Muscle layer of colon (tissue), 2 donors: ENCODE measurements around the gene PANK2.

ENCODE experiments used
- H3K27ac ChIP-seq: one replicate; pipeline ENCODE4 v1.7.0; 2013; ENCODE audit warnings: low read depth, mild to moderate bottlenecking, low read length, moderate library complexity
- H3K27me3 ChIP-seq, 2 donors: one replicate each; pipeline ENCODE4 v1.7.0; 2013; ENCODE audit warnings: low read length in 2 of 2, mild to moderate bottlenecking in 2 of 2; ENCODE audit not compliant: insufficient read depth in 2 of 2, control insufficient read depth in 1 of 2
- H3K36me3 ChIP-seq: one replicate; pipeline ENCODE4 v1.7.0; 2013; ENCODE audit warnings: mild to moderate bottlenecking, low read length; ENCODE audit not compliant: insufficient read depth
- H3K4me1 ChIP-seq: one replicate; pipeline ENCODE4 v1.7.0; 2013; ENCODE audit warnings: mild to moderate bottlenecking, low read length; ENCODE audit not compliant: insufficient read depth
- H3K4me3 ChIP-seq, 2 donors: one replicate each; pipeline ENCODE4 v1.7.0; 2013; ENCODE audit warnings: low read length in 2 of 2, low read depth in 1 of 2, mild to moderate bottlenecking in 1 of 2, moderate library complexity in 1 of 2
- H3K9ac ChIP-seq: one replicate; pipeline ENCODE4 v1.7.0; 2013; ENCODE audit warnings: low read length
- H3K9me3 ChIP-seq: one replicate; pipeline ENCODE4 v1.7.0; 2013; ENCODE audit warnings: mild to moderate bottlenecking, low read length
- donor health status: abdominal sarcoma.
- donor health status: Adenocarcinoma of cecum.

The PANK2 gene

DNA sequence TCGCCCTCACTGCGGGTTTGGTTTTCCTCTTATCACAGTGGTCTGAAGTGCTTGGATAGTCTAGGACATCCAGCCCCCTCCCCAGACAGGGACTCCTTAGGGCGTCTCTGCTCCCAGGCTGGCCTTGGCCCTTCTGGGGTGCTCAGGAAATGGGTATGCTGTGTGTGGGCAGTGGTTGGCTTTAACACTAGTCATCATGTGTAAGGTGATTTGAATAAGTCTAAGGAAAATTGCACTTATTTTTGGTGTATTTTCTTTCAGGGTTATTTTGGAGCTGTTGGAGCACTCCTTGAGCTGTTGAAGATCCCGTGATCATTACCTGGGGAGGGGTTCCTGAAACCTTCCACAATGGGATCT is 33.8 kb downstream of the PANK2 start:
- no peak overlapping the region for H3K9ac ChIP-seq
- peaks cover 39% of the 10 kb centered on the region for H3K36me3 ChIP-seq
- no peaks in the 10 kb centered on the region for H3K27me3 ChIP-seq
- no peak overlapping the region for H3K4me3 ChIP-seq
- H3K4me1 ChIP-seq = no peaks in the 10 kb centered on the region
- H3K9me3 ChIP-seq = no peaks in the 10 kb centered on the region
- no peak overlapping the region for H3K27ac ChIP-seq

DNA sequence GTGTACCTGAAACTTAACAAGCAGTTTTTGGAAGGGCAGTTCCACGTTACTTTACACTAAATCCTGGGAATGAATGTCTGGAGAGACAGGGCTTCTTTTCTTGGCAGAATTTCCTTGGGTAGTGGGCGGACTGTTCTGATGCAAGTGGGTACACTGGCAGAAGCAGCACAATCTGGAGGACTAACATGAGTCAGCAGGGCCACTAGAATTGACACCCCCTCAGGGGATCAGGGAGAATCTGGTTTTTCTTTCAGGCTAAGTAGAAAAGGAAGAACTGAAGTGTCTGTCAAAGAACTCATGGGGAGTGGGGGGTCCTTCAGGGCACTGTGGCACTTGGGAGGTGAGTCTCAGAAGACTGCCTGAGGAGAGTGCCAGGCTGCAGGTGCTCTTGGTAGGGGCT is 34.6 kb downstream of the PANK2 start:
- Histone ChIP-seq H3K36me3 (peaks cover 35% of the 10 kb centered on the region), H3K9ac (no peak overlapping the region), H3K4me3 (no peak overlapping the region), H3K4me1 (no peaks in the 10 kb centered on the region), H3K9me3 (no peaks in the 10 kb centered on the region), H3K27me3 (no peaks in the 10 kb centered on the region), H3K27ac (no peak overlapping the region)

DNA sequence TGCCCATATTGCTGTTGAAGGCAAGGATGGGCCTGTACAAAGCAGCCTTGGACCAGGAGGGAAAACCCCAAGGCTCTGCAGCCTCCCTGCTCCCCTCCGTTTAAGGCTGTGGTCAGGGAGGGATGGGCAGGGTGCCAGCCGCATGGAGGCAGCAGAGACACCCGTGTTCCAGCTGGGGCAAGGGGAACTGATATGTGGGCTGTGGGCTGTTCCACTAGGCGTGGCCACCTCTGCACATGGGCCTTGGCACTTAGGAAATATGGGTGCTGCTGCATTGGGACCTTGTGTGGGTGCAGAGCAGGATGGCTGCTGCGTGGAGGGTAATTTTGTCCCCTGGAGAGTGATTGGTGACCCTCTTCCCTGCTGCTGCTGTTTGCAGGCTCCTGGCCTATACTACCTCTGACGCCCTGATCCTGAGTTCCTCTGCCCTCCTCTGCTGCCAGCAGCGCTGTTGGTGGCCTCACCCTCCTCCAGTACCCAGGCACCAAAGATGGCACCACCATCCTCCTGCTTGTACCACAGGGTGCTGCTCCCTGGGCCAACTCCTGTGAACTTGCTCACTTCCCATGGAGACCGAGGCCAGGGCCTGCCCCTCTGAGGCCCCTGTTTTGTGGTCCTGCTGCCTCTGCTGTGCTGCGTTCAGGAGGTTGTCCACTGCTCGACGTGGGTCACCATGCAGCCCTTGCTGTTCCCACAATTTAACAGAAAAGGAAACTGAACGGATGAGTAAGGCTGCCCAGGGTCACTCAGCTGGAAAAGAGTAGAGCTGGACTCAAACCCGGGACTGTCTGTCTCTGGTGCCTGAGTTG is 35.3 kb downstream of the PANK2 start:
- H3K27ac ChIP-seq = no peak overlapping the region
- no peaks in the 10 kb centered on the region for H3K9me3 ChIP-seq
- H3K27me3 ChIP-seq = no peaks in the 10 kb centered on the region
- no peak overlapping the region for H3K4me3 ChIP-seq
- no peaks in the 10 kb centered on the region for H3K4me1 ChIP-seq
- H3K9ac ChIP-seq = no peak overlapping the region
- H3K36me3 ChIP-seq = peaks cover 35% of the 10 kb centered on the region

DNA sequence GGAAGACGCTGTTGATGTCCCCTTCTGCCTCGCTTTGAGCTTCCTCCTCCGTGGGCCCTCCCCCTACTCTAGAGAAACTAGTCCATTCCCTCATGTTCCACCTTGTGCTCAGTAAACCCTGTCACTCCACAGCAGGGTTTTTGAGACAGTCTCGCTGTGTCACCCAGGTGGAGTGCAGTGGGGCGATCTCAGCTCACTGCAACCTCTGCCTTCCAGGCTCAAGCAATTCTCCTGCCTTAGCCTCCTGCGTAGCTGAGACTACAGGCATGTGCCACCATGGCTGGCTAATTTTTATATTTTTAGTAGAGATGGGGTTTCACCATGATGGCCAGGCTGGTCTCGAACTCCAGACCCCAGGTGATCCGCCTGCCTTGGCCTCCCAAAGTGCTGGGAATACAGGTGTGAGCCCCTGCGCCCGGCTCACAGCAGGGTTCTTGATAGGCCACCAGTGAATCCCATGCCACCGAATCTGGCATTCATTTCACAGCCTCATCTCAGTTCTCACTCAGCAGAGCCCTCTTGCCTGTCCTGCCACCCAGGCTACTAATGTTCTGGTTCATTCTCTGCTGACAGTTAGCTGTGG is 36.0 kb downstream of the PANK2 start:
- Histone ChIP-seq H3K4me3 (no peak overlapping the region), H3K27ac (no peak overlapping the region), H3K4me1 (no peaks in the 10 kb centered on the region), H3K9me3 (no peaks in the 10 kb centered on the region), H3K36me3 (peaks cover 35% of the 10 kb centered on the region), H3K9ac (no peak overlapping the region), H3K27me3 (no peaks in the 10 kb centered on the region)

DNA sequence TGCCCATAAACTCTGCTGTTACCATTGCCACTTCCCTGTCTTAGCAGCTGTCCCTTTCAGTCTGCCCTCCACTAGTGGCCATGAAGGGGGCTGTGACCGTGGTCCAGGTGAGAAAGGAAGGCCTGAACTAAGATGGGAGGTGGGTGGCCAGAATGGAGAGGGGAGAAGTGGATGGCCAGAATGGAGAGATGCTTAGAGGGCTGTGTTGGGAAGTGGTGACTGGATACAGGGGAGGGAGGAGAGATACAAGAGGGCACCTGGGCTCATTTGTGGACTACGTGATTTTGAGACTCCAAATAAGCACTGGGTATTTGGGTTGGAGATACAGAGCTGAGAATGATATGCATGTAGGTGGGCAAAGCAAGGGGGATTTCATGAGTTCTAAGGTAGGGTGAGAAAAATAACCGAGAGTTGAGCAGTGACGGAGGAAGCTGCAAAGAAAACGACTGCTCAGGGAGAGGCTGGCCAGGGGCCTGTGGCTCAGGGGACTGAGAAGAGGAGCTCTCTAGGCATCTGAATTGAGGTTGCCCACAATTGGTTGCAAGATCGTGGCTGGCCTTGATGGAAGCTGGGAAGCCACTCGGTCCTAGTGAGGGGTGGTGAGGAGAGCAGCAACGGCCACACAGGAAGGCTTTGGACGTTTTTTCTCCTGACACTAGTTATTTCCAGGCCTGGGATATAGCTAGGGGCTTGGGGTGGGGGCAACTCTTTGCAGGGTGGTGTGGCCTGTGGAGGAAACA is 36.9 kb downstream of the PANK2 start:
- Histone ChIP-seq H3K9ac (no peak overlapping the region), H3K36me3 (peaks cover 35% of the 10 kb centered on the region), H3K27me3 (no peaks in the 10 kb centered on the region), H3K9me3 (no peaks in the 10 kb centered on the region), H3K4me3 (no peak overlapping the region), H3K4me1 (peaks cover 1% of the 10 kb centered on the region), H3K27ac (no peak overlapping the region)

DNA sequence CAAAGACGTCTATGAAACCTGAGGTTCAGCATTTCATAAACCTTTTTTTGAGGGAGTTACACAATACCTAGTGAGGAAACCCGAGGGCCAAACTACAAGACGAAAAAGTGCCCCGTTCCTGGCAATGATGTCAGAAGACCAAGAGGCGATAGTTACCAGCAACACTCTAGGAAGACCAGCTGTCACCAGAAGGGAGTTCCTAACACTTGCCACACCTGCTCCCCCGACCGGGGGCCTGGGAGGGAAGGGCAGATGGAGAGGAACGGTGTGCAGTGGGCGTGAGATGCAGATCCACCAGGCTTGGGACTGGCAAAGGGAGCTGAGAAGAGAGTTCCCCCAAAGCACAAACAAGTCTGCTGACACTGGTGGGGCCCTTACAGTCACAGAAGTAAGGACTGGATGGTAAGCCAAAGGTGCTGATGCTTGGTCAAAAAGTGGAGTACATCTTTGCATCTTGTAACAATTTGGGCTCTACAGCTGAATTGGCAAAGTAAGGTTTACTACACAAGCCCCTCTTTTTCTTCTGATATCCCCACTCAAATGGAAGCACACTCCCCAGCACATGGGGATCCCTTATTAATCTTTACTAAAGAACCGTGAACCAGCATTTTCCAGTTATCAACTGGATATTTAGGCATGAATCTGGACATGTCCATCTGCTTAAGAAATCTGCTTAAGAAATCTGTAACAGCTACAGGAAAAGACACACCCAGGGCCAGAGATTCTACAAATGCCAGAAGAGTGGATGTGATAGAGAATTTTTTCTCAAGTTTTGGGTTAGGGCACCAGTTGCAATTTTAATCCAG is 38.5 kb downstream of the PANK2 start:
- Histone ChIP-seq H3K27me3 (no peaks in the 10 kb centered on the region), H3K9me3 (no peaks in the 10 kb centered on the region), H3K36me3 (peaks cover 24% of the 10 kb centered on the region), H3K9ac (no peak overlapping the region), H3K27ac (no peak overlapping the region), H3K4me1 (peaks cover 15% of the 10 kb centered on the region), H3K4me3 (no peak overlapping the region)

DNA sequence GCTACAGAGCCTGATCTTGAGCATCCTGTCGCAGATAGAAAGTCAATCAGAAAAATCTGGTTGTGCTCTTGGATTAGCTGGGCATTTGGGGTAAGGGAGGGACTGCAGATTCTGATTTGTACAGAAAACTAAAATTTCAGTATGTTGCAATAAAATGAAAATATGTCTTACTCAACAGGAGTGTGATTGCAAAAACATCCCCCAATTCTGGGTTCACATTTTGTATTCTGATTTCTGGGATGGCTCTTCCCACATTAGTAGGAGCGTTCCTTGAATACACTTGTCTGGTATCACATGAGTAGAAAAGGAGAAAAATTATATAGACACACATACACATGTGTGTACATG is 40.5 kb downstream of the PANK2 start:
- peaks cover 33% of the 10 kb centered on the region for H3K4me1 ChIP-seq
- no peak overlapping the region for H3K27ac ChIP-seq
- no peaks in the 10 kb centered on the region for H3K27me3 ChIP-seq
- no peak overlapping the region for H3K9ac ChIP-seq
- peaks cover 12% of the 10 kb centered on the region for H3K36me3 ChIP-seq
- no peak overlapping the region for H3K4me3 ChIP-seq
- no peaks in the 10 kb centered on the region for H3K9me3 ChIP-seq

DNA sequence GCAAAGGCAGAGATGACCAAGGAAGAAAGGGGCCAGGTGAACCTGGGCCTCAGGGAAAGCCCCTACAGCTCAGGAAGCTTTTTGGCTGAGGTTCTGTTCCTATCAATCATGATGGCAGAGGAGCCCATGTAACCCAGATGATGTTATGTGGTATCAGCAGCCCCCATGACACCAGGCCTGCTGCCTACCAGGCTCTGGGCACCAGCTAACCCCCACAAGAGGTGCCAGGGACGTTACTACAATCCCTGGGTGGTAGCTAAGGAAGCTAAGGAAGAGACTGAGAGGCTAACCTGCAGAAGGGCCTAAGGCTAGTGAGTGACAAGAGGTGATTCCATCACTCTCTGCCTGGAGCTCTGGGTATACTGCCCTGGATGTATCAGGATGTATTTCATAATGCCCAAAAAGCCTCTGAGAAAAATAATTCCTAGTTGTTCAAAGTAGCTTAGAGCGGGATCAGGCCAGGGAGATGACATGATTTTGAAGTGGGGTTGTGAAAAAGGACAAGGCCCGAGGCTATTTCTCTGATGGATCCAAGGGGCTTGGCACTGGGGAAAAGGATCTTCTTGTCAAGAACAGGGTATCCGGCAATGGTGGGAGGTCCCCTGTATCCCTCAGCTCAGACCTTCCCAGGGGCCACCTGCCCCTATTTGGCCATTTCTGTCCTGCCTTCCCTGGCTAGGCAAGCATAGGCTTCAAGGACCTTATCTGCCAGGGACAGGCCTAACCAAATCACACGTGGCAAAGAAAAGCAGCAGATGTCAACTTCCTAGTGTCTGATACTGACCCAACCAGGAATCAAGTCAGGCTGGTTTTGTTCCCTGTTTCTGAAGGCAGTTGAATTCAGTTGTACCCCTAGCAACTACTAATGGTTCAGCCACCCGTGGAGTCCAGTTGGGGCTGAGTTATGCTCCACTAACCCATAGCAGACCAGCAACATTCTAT is 41.3 kb downstream of the PANK2 start:
- Histone ChIP-seq H3K4me1 (peaks cover 42% of the 10 kb centered on the region), H3K4me3 (no peak overlapping the region), H3K27ac (no peak overlapping the region), H3K9ac (no peak overlapping the region), H3K9me3 (no peaks in the 10 kb centered on the region), H3K27me3 (no peaks in the 10 kb centered on the region), H3K36me3 (peaks cover 9% of the 10 kb centered on the region)

DNA sequence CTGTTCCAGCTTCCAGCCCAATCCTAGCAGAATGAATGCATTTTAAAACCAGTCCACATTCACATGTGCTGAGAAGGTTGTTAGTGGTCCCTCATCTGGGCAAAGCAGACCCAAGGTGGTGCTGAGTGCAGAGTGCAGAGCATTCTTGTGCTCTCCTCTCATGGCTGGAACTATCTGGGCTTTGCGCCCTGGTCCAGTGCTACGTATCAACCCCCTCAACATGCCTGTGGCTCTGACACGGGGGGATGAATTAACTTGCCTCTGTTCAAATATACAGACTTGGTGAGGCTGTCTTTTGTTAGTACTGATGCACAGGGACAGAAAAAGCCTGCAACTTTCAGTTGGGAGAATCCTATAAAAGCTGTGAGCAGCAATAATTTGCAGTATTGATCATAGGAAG is 42.5 kb downstream of the PANK2 start:
- no peaks in the 10 kb centered on the region for H3K9me3 ChIP-seq
- H3K36me3 ChIP-seq = no peaks in the 10 kb centered on the region
- no peak overlapping the region for H3K9ac ChIP-seq
- no peak overlapping the region for H3K27ac ChIP-seq
- peaks cover 51% of the 10 kb centered on the region for H3K4me1 ChIP-seq
- H3K27me3 ChIP-seq = no peaks in the 10 kb centered on the region
- peak overlapping the region in 1 of 2 donors; percentile 46 for H3K4me3 ChIP-seq

DNA sequence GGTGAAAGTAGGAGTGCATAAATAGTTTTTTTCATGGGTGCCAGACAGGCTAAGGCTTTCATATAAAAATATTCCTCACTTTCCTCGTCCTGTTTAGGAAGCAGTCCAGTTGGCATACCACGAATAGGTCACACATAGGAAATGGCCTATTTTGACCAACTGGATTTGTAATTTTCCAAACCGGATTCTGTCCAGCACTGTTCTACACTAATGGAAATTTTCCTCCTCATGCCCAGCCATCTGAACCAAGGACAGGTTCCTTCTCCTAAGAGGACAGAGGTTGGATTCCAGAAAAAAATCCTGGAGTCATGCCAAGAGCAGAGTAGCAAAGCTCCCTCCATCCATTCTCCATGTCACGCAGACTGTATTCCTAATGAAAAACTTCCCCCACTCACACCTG is 43.1 kb downstream of the PANK2 start:
- peaks cover 51% of the 10 kb centered on the region for H3K4me1 ChIP-seq

More for the DNA sequence above, 43.1 kb downstream of the PANK2 start:
- no peak overlapping the region for H3K27ac ChIP-seq
- H3K36me3 ChIP-seq = no peaks in the 10 kb centered on the region
- H3K4me3 ChIP-seq = peak overlapping the region; percentile 46 to 53
- no peaks in the 10 kb centered on the region for H3K9me3 ChIP-seq
- H3K27me3 ChIP-seq = no peaks in the 10 kb centered on the region
- peak overlapping the region; percentile 1 for H3K9ac ChIP-seq
